ENCODE measurements around the gene BTBD7. TPM values are rescaled to one million over a fixed set of nuclear protein-coding genes. Genes with fewer than 3 reads are reported as not detected.

Gene BTBD7
- total RNA-seq, 1 donor from 2014 or later, result 28.5 TPM

DNA sequence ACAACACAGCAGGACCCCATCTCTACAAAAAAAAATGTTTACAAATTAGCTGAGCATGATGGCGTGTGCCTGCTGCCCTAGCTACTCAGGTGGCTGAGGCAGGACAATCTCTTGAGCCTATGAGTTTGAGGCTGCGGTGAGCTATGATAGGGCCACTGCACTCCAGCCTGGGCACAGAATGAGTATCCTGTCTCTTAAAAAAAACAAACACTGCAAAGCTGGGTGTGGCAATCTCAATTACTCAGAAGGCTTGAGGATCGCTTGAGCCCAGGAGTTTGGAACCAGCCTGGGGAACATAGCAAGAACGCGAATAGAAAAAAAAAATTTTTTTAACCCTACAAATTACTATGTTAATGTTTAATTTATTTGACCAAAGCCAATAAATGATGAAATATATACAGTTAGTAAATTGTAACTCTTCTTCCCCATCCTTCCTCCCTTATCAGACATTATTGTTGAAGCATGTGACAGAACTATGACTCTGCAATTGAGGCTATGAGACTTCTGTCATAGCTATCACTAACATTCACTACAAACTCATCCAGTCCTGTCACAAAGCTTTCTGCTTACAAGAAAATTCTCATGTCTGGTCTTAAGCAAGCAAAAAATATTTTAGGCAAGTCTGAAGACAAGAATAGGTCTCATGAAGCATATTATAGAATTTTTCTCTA is 9.8 kb downstream of the BTBD7 start:
- H3K9me3 ChIP-seq, result no peaks in the 10 kb centered on the region
- TF ChIP-seq, protein P1, sequence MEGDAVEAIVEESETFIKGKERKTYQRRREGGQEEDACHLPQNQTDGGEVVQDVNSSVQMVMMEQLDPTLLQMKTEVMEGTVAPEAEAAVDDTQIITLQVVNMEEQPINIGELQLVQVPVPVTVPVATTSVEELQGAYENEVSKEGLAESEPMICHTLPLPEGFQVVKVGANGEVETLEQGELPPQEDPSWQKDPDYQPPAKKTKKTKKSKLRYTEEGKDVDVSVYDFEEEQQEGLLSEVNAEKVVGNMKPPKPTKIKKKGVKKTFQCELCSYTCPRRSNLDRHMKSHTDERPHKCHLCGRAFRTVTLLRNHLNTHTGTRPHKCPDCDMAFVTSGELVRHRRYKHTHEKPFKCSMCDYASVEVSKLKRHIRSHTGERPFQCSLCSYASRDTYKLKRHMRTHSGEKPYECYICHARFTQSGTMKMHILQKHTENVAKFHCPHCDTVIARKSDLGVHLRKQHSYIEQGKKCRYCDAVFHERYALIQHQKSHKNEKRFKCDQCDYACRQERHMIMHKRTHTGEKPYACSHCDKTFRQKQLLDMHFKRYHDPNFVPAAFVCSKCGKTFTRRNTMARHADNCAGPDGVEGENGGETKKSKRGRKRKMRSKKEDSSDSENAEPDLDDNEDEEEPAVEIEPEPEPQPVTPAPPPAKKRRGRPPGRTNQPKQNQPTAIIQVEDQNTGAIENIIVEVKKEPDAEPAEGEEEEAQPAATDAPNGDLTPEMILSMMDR (IDR thresholded peaks at IDR 0.05), result no peak
- no peak for TF ChIP-seq POLR2AphosphoS5 (IDR thresholded peaks at IDR 0.05; ENCODE audit: insufficient read depth in 1 of 2, low read depth in 1 of 2)
- no peak for TF ChIP-seq POLR2A (IDR thresholded peaks at IDR 0.05)
- H3K27me3 ChIP-seq, result no peaks in the 10 kb centered on the region
- no peak for DNase-seq (ENCODE audit: extremely low spot score in 2 of 2)
- no peak overlapping the region for H3K4me3 ChIP-seq
- H3K27ac ChIP-seq, result no peak overlapping the region
- H3K36me3 ChIP-seq, result no peaks in the 10 kb centered on the region
- H3K4me1 ChIP-seq, result peaks cover 14% of the 10 kb centered on the region
- intact Hi-C loops (cut with DNase I), result no loop called here

DNA sequence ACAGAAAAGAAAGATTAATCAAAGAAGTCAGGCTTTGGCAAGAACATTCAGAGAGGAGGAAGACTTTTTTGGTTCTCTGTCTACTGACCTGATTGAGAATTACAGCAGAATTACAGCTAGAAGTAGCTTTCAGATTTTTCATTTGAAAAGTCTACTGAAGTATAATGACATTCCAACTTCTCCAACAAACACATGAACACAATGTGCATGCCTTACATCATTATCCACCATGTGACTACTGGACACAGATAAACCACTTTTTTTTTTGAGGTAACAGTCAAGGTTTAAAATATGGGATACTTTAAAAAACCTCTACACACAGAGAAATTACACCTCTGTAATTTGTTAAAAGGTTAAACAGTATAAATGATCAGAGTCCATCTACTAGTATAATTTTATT is 12.3 kb downstream of the BTBD7 start:
- Histone ChIP-seq H3K27me3 (no peaks in the 10 kb centered on the region), H3K4me1 (peaks cover 26% of the 10 kb centered on the region), H3K4me3 (no peak overlapping the region), H3K27ac (no peak overlapping the region), H3K36me3 (no peaks in the 10 kb centered on the region), H3K9me3 (no peaks in the 10 kb centered on the region)
- DNase-seq (ENCODE audit: extremely low spot score in 2 of 2), result no peak
- intact Hi-C loops (cut with DNase I), result no loop called here
- no peak for TF ChIP-seq POLR2A (IDR thresholded peaks at IDR 0.05)
- TF ChIP-seq, protein P1 (IDR thresholded peaks at IDR 0.05), result no peak
- TF ChIP-seq POLR2AphosphoS5 (IDR thresholded peaks at IDR 0.05; ENCODE audit: insufficient read depth in 1 of 2, low read depth in 1 of 2), result no peak

DNA sequence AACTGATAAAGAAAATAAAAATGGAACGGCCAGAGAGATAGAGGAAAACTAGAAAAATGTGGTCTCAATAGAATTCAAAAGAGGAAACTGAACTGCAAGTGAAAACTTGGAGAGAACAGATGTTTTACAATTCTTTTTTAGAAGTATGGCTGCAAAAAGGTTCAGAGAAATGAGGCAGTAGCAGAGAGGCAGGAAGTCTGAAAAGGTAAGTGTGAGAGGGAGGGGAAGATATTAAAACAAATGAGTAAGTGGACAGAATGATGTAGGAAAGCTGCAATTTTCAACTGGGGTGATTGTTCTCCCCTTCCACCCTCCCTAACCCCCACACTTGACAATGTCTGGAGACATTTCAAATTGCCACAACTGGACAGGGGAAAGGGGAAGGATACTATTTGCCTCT is 12.9 kb downstream of the BTBD7 start:
- DNase-seq (ENCODE audit: extremely low spot score in 2 of 2), result no peak
- Histone ChIP-seq H3K27me3 (no peaks in the 10 kb centered on the region), H3K27ac (no peak overlapping the region), H3K36me3 (no peaks in the 10 kb centered on the region), H3K4me1 (peaks cover 23% of the 10 kb centered on the region), H3K4me3 (no peak overlapping the region), H3K9me3 (no peaks in the 10 kb centered on the region)
- TF ChIP-seq POLR2AphosphoS5 (IDR thresholded peaks at IDR 0.05; ENCODE audit: insufficient read depth in 1 of 2, low read depth in 1 of 2), result no peak
- TF ChIP-seq, protein P1 (IDR thresholded peaks at IDR 0.05), result no peak
- TF ChIP-seq POLR2A (IDR thresholded peaks at IDR 0.05), result no peak
- intact Hi-C loops (cut with DNase I), result no loop called here

DNA sequence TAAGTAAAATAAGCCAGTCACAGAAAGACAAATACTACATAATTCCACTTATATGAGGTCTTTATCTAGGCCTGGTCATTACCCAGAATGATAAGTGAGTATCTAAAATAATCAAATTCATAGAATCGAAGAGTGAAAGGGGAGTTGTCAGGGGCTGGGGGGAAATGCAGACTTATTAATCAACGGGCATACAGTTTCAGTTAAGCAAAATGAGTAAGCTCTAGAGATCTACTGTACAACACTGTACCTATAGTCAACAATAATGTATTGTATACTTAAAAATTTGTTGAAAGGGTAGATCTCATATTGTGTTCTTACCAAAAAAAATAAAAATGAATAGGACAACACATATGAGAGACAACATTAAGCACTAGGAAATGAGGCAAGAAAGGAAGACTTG is 13.3 kb downstream of the BTBD7 start:
- no peak overlapping the region for H3K27ac ChIP-seq
- H3K9me3 ChIP-seq, result no peaks in the 10 kb centered on the region
- H3K36me3 ChIP-seq, result no peaks in the 10 kb centered on the region
- intact Hi-C loops (cut with DNase I), result no loop called here
- DNase-seq (ENCODE audit: extremely low spot score in 2 of 2), result no peak
- no peak for TF ChIP-seq POLR2AphosphoS5 (IDR thresholded peaks at IDR 0.05; ENCODE audit: insufficient read depth in 1 of 2, low read depth in 1 of 2)
- TF ChIP-seq, protein P1 (IDR thresholded peaks at IDR 0.05), result no peak
- TF ChIP-seq POLR2A (IDR thresholded peaks at IDR 0.05), result no peak
- H3K27me3 ChIP-seq, result no peaks in the 10 kb centered on the region
- peaks cover 23% of the 10 kb centered on the region for H3K4me1 ChIP-seq
- no peak overlapping the region for H3K4me3 ChIP-seq

DNA sequence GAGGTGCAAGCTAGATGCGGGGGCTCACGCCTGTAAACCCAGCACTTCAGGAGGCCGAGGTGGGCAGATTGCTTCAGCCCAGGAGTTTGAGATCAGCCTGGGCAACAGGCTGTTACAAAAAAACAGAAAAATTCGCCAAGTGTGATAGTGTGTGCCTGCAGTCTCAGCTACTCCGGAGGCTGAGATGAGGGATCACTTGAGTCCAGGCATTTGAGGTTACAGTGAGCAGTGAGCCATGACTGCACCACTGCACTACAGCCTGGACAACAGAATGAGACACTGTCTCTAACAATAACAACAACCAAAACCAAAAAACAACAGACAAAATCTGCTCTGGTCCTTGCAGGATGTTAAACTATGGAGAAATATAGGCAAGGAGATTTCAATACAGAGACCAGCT is 13.9 kb downstream of the BTBD7 start:
- peaks cover 23% of the 10 kb centered on the region for H3K4me1 ChIP-seq
- intact Hi-C loops (cut with DNase I), result no loop called here

More for the DNA sequence above, 13.9 kb downstream of the BTBD7 start:
- TF ChIP-seq, protein P1 (IDR thresholded peaks at IDR 0.05), result no peak
- TF ChIP-seq POLR2AphosphoS5 (IDR thresholded peaks at IDR 0.05; ENCODE audit: insufficient read depth in 1 of 2, low read depth in 1 of 2) (no peak), POLR2A (IDR thresholded peaks at IDR 0.05) (no peak)
- no peaks in the 10 kb centered on the region for H3K9me3 ChIP-seq
- no peak overlapping the region for H3K4me3 ChIP-seq
- no peaks in the 10 kb centered on the region for H3K27me3 ChIP-seq
- no peak overlapping the region for H3K27ac ChIP-seq
- DNase-seq (ENCODE audit: extremely low spot score in 2 of 2), result no peak
- H3K36me3 ChIP-seq, result no peaks in the 10 kb centered on the region

Data from vagina (tissue), 2 donors.